ENCODE data around the gene LHPP.

The LHPP gene

DNA sequence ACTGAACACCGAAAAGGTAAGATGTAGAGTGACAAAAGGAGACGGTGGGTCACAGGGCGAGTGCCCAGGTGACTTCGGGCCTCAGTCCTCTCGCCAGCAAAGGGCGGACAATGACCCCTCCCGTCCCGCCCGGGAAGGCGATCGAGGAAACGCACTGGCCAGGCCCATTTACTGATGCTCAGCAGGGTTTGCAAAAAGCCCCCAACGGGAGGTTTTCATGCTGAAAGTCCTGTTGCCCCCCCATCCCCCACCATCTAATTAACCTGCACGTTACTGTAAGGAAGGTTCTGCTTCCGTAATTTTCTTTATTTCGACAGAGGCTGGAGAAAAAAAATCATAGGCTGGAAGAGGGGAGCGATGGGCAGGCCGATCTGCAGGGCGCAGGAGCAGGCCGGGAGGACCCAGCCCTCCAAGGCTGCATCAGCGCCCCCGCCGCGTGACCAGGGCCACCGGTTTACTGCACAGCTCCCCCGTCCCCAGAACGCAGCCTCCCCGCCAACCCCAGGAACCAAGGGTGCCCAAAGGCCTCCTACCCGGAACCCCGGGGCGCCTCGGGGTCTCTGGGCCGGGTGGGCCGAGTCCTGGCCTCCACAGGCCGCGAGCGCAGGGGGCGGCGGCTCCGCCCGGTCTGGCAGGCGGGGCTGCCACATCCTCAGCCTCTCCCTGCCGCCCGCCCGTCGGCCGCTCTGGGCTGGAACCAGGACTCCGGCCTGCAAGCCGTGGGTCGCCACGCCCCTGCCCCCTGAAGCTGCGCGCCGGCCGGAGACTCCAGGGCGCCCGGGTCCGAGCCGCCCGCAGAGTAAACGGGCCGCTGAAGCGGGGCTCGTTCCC, 43.5 kb upstream of the LHPP start (continued):
- TF ChIP-seq, protein P1, sequence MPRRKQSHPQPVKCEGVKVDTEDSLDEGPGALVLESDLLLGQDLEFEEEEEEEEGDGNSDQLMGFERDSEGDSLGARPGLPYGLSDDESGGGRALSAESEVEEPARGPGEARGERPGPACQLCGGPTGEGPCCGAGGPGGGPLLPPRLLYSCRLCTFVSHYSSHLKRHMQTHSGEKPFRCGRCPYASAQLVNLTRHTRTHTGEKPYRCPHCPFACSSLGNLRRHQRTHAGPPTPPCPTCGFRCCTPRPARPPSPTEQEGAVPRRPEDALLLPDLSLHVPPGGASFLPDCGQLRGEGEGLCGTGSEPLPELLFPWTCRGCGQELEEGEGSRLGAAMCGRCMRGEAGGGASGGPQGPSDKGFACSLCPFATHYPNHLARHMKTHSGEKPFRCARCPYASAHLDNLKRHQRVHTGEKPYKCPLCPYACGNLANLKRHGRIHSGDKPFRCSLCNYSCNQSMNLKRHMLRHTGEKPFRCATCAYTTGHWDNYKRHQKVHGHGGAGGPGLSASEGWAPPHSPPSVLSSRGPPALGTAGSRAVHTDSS (tag by site-specific recombination; IDR thresholded peaks at IDR 0.05), result peak; percentile 33; the same call in 1 of the 2 replicates
- TF ChIP-seq, protein P2, sequence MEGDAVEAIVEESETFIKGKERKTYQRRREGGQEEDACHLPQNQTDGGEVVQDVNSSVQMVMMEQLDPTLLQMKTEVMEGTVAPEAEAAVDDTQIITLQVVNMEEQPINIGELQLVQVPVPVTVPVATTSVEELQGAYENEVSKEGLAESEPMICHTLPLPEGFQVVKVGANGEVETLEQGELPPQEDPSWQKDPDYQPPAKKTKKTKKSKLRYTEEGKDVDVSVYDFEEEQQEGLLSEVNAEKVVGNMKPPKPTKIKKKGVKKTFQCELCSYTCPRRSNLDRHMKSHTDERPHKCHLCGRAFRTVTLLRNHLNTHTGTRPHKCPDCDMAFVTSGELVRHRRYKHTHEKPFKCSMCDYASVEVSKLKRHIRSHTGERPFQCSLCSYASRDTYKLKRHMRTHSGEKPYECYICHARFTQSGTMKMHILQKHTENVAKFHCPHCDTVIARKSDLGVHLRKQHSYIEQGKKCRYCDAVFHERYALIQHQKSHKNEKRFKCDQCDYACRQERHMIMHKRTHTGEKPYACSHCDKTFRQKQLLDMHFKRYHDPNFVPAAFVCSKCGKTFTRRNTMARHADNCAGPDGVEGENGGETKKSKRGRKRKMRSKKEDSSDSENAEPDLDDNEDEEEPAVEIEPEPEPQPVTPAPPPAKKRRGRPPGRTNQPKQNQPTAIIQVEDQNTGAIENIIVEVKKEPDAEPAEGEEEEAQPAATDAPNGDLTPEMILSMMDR (tag by site-specific recombination; IDR thresholded peaks at IDR 0.05), result peak; percentile 63
- 0 out of 2 replicates have a peak, but pooled peaks have one; percentile 22 for TF ChIP-seq SP7 (tag by site-specific recombination; IDR thresholded peaks at IDR 0.05)
- peak; percentile 63; the same call in 1 of the 2 replicates for TF ChIP-seq KLF9 (tag by site-specific recombination; IDR thresholded peaks at IDR 0.05; ENCODE audit: low read depth)
- no peak for TF ChIP-seq SCRT1 (tag by site-specific recombination; IDR thresholded peaks at IDR 0.05; ENCODE audit: borderline replicate concordance)
- TF ChIP-seq GLIS1 (tag by site-specific recombination; IDR thresholded peaks at IDR 0.05), result 0 out of 2 replicates have a peak, but pooled peaks have one; percentile 16
- TF ChIP-seq ZNF76 (tag by site-specific recombination; IDR thresholded peaks at IDR 0.05; ENCODE audit: borderline replicate concordance, low read depth), result peak; percentile 78
- TF ChIP-seq ZNF292 (tag by site-specific recombination; IDR thresholded peaks at IDR 0.05; ENCODE audit: borderline replicate concordance, low read depth), result no peak
- no peak for TF ChIP-seq ZNF677 (tag by site-specific recombination; IDR thresholded peaks at IDR 0.05)
- peak; percentile 93 for TF ChIP-seq GLIS2 (tag by site-specific recombination; IDR thresholded peaks at IDR 0.05)
- no peak for TF ChIP-seq ZNF571 (tag by site-specific recombination; IDR thresholded peaks at IDR 0.05)
- TF ChIP-seq ZSCAN30 (tag by site-specific recombination; IDR thresholded peaks at IDR 0.05), result peak; percentile 17; the same call in 1 of the 2 replicates
- peak; percentile 49 for TF ChIP-seq ZIC2 (tag by site-specific recombination; IDR thresholded peaks at IDR 0.05)
- TF ChIP-seq ZBTB8A (tag by site-specific recombination; IDR thresholded peaks at IDR 0.05), result peak; percentile 64
- TF ChIP-seq ZNF423 (tag by site-specific recombination; IDR thresholded peaks at IDR 0.05), result 0 out of 2 replicates have a peak, but pooled peaks have one; percentile 26
- peak; percentile 70; the same call in 1 of the 2 replicates for TF ChIP-seq ZNF391 (tag by site-specific recombination; IDR thresholded peaks at IDR 0.05; ENCODE audit: borderline replicate concordance, low read depth)
- 0 out of 2 replicates have a peak, but pooled peaks have one; percentile 30 for TF ChIP-seq KLF7 (tag by site-specific recombination; IDR thresholded peaks at IDR 0.05; ENCODE audit: borderline replicate concordance)
- no peak for TF ChIP-seq ZNF140 (tag by site-specific recombination; IDR thresholded peaks at IDR 0.05)
- no peak for TF ChIP-seq ZNF596 (tag by site-specific recombination; IDR thresholded peaks at IDR 0.05)
- TF ChIP-seq ZNF2 (tag by site-specific recombination; IDR thresholded peaks at IDR 0.05), result no peak
- TF ChIP-seq, protein P3, sequence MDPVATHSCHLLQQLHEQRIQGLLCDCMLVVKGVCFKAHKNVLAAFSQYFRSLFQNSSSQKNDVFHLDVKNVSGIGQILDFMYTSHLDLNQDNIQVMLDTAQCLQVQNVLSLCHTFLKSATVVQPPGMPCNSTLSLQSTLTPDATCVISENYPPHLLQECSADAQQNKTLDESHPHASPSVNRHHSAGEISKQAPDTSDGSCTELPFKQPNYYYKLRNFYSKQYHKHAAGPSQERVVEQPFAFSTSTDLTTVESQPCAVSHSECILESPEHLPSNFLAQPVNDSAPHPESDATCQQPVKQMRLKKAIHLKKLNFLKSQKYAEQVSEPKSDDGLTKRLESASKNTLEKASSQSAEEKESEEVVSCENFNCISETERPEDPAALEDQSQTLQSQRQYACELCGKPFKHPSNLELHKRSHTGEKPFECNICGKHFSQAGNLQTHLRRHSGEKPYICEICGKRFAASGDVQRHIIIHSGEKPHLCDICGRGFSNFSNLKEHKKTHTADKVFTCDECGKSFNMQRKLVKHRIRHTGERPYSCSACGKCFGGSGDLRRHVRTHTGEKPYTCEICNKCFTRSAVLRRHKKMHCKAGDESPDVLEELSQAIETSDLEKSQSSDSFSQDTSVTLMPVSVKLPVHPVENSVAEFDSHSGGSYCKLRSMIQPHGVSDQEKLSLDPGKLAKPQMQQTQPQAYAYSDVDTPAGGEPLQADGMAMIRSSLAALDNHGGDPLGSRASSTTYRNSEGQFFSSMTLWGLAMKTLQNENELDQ (tag by site-specific recombination; IDR thresholded peaks at IDR 0.05; ENCODE audit: low read depth), result no peak
- TF ChIP-seq, protein P4, sequence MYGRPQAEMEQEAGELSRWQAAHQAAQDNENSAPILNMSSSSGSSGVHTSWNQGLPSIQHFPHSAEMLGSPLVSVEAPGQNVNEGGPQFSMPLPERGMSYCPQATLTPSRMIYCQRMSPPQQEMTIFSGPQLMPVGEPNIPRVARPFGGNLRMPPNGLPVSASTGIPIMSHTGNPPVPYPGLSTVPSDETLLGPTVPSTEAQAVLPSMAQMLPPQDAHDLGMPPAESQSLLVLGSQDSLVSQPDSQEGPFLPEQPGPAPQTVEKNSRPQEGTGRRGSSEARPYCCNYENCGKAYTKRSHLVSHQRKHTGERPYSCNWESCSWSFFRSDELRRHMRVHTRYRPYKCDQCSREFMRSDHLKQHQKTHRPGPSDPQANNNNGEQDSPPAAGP (tag by site-specific recombination; IDR thresholded peaks at IDR 0.05), result 0 out of 2 replicates have a peak, but pooled peaks have one; percentile 19
- TF ChIP-seq, protein P5, sequence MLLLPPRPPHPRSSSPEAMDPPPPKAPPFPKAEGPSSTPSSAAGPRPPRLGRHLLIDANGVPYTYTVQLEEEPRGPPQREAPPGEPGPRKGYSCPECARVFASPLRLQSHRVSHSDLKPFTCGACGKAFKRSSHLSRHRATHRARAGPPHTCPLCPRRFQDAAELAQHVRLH (tag by site-specific recombination; IDR thresholded peaks at IDR 0.05), result no peak
- 0 out of 2 replicates have a peak, but pooled peaks have one; percentile 10 for TF ChIP-seq ZNF341 (tag by site-specific recombination; IDR thresholded peaks at IDR 0.05; ENCODE audit: low read depth)
